BE2C (cell line): ENCODE data around the gene ETS2.

Experiments
- DNase-seq: peaks from one replicate; pipeline ENCODE4 v3.0.0-alpha.2; 2020
- H3K27me3 ChIP-seq: fragments of 250-450 bp; sonication (Bioruptor Pico); 2 replicates; pipeline ENCODE4 v1.5.1; 2020; ENCODE audit warnings: mild to moderate bottlenecking
- H3K36me3 ChIP-seq: fragments of 250-450 bp; sonication (Bioruptor Pico); 2 replicates; pipeline ENCODE4 v1.5.1; 2020; ENCODE audit warnings: mild to moderate bottlenecking
- H3K4me1 ChIP-seq: fragments of 250-450 bp; sonication (Bioruptor Pico); 2 replicates; pipeline ENCODE4 v1.5.1; 2020
- H3K4me3 ChIP-seq: 2 replicates; pipeline ENCODE4 v1.5.1; 2011; ENCODE audit warnings: low read depth, low read length
- H3K9me3 ChIP-seq: fragments of 250-450 bp; sonication (Bioruptor Pico); 2 replicates; pipeline ENCODE4 v1.5.1; 2020
- CTCF ChIP-seq: IDR thresholded peaks from 2 replicates; pipeline ENCODE4 v1.5.1; 2012; ENCODE audit warnings: mild to moderate bottlenecking, low read depth, low read length

Gene ETS2

GRCh38 chr21:38821248-38821647, 15.5 kb downstream of the ETS2 start:
- H3K9me3 ChIP-seq, result no peaks in the 10 kb centered on the region
- no peaks in the 10 kb centered on the region for H3K4me1 ChIP-seq
- DNase-seq, result no peak
- H3K36me3 ChIP-seq, result peaks cover 78% of the 10 kb centered on the region
- no peak for TF ChIP-seq CTCF
- no peaks in the 10 kb centered on the region for H3K27me3 ChIP-seq
- H3K4me3 ChIP-seq, result no peak overlapping the region

GRCh38 chr21:38821959-38822682, 16.4 kb downstream of the ETS2 start:
- H3K4me1 ChIP-seq, result no peaks in the 10 kb centered on the region

GRCh38 chr21:38822778-38823238, 17.1 kb downstream of the ETS2 start:
- no peak for DNase-seq
- H3K9me3 ChIP-seq, result no peaks in the 10 kb centered on the region
- H3K4me3 ChIP-seq, result no peak overlapping the region
- no peaks in the 10 kb centered on the region for H3K27me3 ChIP-seq
- H3K4me1 ChIP-seq, result no peaks in the 10 kb centered on the region
- peaks cover 62% of the 10 kb centered on the region for H3K36me3 ChIP-seq
- TF ChIP-seq CTCF, result no peak

More at GRCh38 chr21:38821959-38822682, 16.4 kb downstream of the ETS2 start:
- TF ChIP-seq CTCF, result no peak
- Histone ChIP-seq H3K36me3 (peaks cover 69% of the 10 kb centered on the region), H3K4me3 (no peak overlapping the region), H3K27me3 (no peaks in the 10 kb centered on the region), H3K9me3 (no peaks in the 10 kb centered on the region)
- DNase-seq, result no peak

GRCh38 chr21:38823737-38824123, 18.0 kb downstream of the ETS2 start:
- Histone ChIP-seq H3K36me3 (peaks cover 53% of the 10 kb centered on the region), H3K27me3 (no peaks in the 10 kb centered on the region), H3K4me1 (no peaks in the 10 kb centered on the region), H3K9me3 (no peaks in the 10 kb centered on the region), H3K4me3 (no peak overlapping the region)
- TF ChIP-seq CTCF, result no peak
- no peak for DNase-seq

- no peaks in the 10 kb centered on the region for H3K27me3 ChIP-seq
- TF ChIP-seq CTCF, result no peak
- H3K9me3 ChIP-seq, result no peaks in the 10 kb centered on the region
- H3K36me3 ChIP-seq, result peaks cover 48% of the 10 kb centered on the region
- H3K4me3 ChIP-seq, result no peak overlapping the region
- DNase-seq, result no peak
- H3K4me1 ChIP-seq, result no peaks in the 10 kb centered on the region
Measured at GRCh38 chr21:38824124-38824822, 18.5 kb downstream of the ETS2 start.

- peaks cover 38% of the 10 kb centered on the region for H3K36me3 ChIP-seq
- DNase-seq, result no peak
- H3K4me1 ChIP-seq, result no peaks in the 10 kb centered on the region
- no peaks in the 10 kb centered on the region for H3K27me3 ChIP-seq
- TF ChIP-seq CTCF, result no peak
- no peak overlapping the region for H3K4me3 ChIP-seq
- no peaks in the 10 kb centered on the region for H3K9me3 ChIP-seq
Measured at GRCh38 chr21:38825269-38825668, 19.5 kb downstream of the ETS2 start.
